ENCODE data around the gene UBXN1. TPM values are rescaled to one million over a fixed set of nuclear protein-coding genes. Genes with fewer than 3 reads are reported as not detected.

The UBXN1 gene
- total RNA-seq, 1 experiment from 2014 or later: 94.2 TPM

DNA sequence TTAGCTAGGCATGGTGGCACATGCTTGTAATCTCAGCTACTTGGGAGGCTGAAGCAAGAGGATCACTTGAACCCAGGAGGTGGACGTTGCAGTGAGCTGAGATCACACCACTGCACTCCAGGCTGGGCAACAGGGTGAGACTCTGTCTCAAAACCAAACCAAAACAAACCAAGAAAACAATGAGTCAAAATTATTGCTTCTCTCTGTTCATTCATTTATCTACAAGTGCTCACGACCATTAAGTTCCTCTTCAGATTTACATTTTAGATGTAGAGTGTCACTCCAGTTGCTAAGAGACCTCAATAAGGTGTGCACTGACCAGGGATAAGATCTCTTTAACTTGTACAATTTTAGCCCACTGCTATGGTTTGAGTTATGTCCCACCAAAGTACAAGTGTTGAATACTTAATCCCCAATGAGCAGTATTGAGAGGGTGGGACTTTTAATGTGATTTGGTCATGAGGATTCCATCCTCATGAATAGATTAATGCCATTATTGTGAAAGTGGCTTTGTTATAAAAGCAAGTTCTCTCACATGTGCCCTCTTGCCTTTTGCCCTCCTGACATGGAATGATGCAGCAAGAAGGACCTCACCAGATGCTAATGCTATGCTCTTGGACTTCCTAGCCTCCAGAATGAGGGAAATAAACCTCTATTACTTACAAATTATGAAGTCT is 40.6 kb upstream of the UBXN1 start (continued):
- TF ChIP-seq, protein P1, sequence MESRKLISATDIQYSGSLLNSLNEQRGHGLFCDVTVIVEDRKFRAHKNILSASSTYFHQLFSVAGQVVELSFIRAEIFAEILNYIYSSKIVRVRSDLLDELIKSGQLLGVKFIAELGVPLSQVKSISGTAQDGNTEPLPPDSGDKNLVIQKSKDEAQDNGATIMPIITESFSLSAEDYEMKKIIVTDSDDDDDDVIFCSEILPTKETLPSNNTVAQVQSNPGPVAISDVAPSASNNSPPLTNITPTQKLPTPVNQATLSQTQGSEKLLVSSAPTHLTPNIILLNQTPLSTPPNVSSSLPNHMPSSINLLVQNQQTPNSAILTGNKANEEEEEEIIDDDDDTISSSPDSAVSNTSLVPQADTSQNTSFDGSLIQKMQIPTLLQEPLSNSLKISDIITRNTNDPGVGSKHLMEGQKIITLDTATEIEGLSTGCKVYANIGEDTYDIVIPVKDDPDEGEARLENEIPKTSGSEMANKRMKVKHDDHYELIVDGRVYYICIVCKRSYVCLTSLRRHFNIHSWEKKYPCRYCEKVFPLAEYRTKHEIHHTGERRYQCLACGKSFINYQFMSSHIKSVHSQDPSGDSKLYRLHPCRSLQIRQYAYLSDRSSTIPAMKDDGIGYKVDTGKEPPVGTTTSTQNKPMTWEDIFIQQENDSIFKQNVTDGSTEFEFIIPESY (IDR thresholded peaks at IDR 0.05; ENCODE audit: extremely low read depth, insufficient replicate concordance, low read length): no peak
- TF ChIP-seq YY1 (IDR thresholded peaks at IDR 0.05; ENCODE audit: extremely low read depth, insufficient replicate concordance, low read depth, low read length) (no peak), ATF3 (IDR thresholded peaks at IDR 0.05) (no peak), POLR2A (IDR thresholded peaks at IDR 0.05; ENCODE audit: borderline replicate concordance, extremely low read depth, insufficient read depth, insufficient read length) (no peak), CEBPB (IDR thresholded peaks at IDR 0.05; ENCODE audit: low read depth) (no peak), CBX3 (IDR thresholded peaks at IDR 0.05; ENCODE audit: low read depth) (no peak), EZH2phosphoT487 (IDR thresholded peaks at IDR 0.05; ENCODE audit: borderline replicate concordance) (no peak), JUND (IDR thresholded peaks at IDR 0.05) (no peak), ZFX (IDR thresholded peaks at IDR 0.05) (no peak), SRF (IDR thresholded peaks at IDR 0.05; ENCODE audit: low read depth) (no peak), MAX (IDR thresholded peaks at IDR 0.05) (no peak), TCF7L2 (IDR thresholded peaks at IDR 0.05; ENCODE audit: borderline replicate concordance, extremely low read depth, insufficient read depth, insufficient read length) (no peak)

- peaks cover 89 to 95% of the 10 kb centered on the region in 2 experiments for H3K36me3 ChIP-seq (ENCODE audit: control insufficient read depth in 1 of 2, insufficient read depth in 2 of 2, low read length in 2 of 2)
- no peak for ATAC-seq
These were observed 37.9 kb upstream of the UBXN1 start for GRCh38 chr11:62716816-62717215.

More at GRCh38 chr11:62716816-62717215, 37.9 kb upstream of the UBXN1 start:
- no TSS peak for BruUV-seq (replicated peaks)
- Histone ChIP-seq H3K9me2 (ENCODE audit: insufficient read depth) (no peaks in the 10 kb centered on the region), H3K4me1 (ENCODE audit: control insufficient read depth in 1 of 2, insufficient read depth in 2 of 2, low read length in 2 of 2) (no peaks in the 10 kb centered on the region), H3K4me2 (ENCODE audit: low read length) (no peak overlapping the region), H3K9ac (ENCODE audit: low read length) (no peak overlapping the region), H3K27ac (ENCODE audit: low read depth, low read length) (no peak overlapping the region), H2AFZ (ENCODE audit: low read depth, low read length, poor library complexity, severe bottlenecking) (no peak overlapping the region), H4K20me1 (ENCODE audit: insufficient read depth) (peaks cover 5% of the 10 kb centered on the region; the same call in 1 of the 2 replicates), H3K79me2 (ENCODE audit: insufficient read depth, low read length) (peaks cover 82% of the 10 kb centered on the region), H3K27me3 (ENCODE audit: insufficient read depth, low read length) (no peaks in the 10 kb centered on the region), H3K4me3 (replicated peaks in 1 of 2; ENCODE audit: low read depth in 1 of 2, low read length in 2 of 2) (no peak overlapping the region), H3K9me3 (ENCODE audit: control insufficient read depth in 1 of 2, insufficient read depth in 1 of 2, low read depth in 1 of 2, low read length in 2 of 2) (no peaks in the 10 kb centered on the region)
- POLR2A ChIA-PET: no interaction called here
- RAD21 ChIA-PET (ENCODE audit: low non-redundant PET in 1 of 2, low total read pairs in 2 of 2, uncharacterized antibody in 2 of 2, unreplicated experiment in 2 of 2): no interaction called here
- intact Hi-C loops (cut with micrococcal nuclease): no loop called here
- TF ChIP-seq JUND (IDR thresholded peaks at IDR 0.05): no peak
- no peak for TF ChIP-seq POLR2AphosphoS5 (IDR thresholded peaks at IDR 0.05; ENCODE audit: low read depth, low read length)
- TF ChIP-seq SIN3A (IDR thresholded peaks at IDR 0.05; ENCODE audit: low read depth): no peak
- DNase-seq (ENCODE audit: low read depth, low spot score): no peak
- CTCF ChIA-PET: no interaction called here

Data from HCT116 (cell line).